Vagina (tissue), 2 donors: ENCODE results near the gene PROM2.

Experiments
- CTCF ChIP-seq, 3 experiments: fragments of 450-650 bp in 2 of 3; fragments of 200-600 bp in 1 of 3; sonication (generic) in 1 of 3; IDR thresholded peaks; one replicate each; pipeline ENCODE4 v1.5.1; 2017 to 2019; ENCODE audit warnings: antibody characterized with exemption in 3 of 3, mild to moderate bottlenecking in 2 of 3, moderate library complexity in 2 of 3
- POLR2A ChIP-seq, 2 donors: fragments of 450-650 bp; IDR thresholded peaks; one replicate each; pipeline ENCODE4 v1.6.1; 2017; ENCODE audit warnings: antibody characterized with exemption in 2 of 2, mild to moderate bottlenecking in 2 of 2, moderate library complexity in 2 of 2
- POLR2AphosphoS5 ChIP-seq, 2 donors: sonication (generic); formaldehyde crosslinking; IDR thresholded peaks; one replicate each; pipeline ENCODE4 v1.9.0; 2017; ENCODE audit warnings: antibody characterized with exemption in 2 of 2, mild to moderate bottlenecking in 2 of 2, low read depth in 1 of 2; ENCODE audit not compliant: insufficient read depth in 1 of 2

GRCh38 chr2:95272299-95272751 lies 1.9 kb upstream of the PROM2 start:
- no peak for TF ChIP-seq CTCF (IDR thresholded peaks at IDR 0.05)
- TF ChIP-seq POLR2A (IDR thresholded peaks at IDR 0.05): no peak
- TF ChIP-seq POLR2AphosphoS5 (IDR thresholded peaks at IDR 0.05; ENCODE audit: insufficient read depth in 1 of 2, low read depth in 1 of 2): no peak
